ENCODE data around the gene TMEM255B.

The TMEM255B gene

DNA sequence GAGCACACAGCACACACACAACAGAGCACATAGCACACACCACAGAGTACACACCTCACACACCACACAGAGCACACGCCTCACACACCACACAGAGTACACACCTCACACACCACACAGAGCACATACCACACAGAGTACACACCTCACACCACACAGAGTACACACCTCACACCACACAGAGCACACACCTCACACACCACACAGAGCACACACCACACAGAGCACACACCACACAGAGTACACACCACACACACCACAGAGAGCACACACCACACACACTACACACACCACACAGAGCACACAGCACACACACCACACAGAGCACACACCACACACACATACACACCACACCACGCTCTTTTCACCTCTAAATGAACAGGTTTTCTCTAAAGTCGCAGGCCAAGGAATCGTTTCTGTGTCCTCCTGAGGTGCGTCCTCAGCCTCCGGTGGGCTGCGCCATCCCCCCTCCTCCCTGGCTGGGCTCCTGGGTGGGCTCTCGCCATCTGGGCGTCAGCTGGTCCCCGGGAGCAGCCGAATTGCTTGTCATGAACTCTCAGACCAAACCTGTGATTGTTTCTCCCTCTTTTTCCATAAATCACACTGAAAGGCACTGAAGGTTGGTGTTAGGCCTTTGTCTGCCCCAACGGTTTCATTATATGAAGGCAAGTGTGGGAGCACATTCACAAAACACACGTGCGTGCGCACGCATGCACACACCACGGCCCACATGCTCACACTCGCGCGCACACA lies 37.4 kb downstream of the TMEM255B start:
- no peak for TF ChIP-seq CTCF (IDR thresholded peaks at IDR 0.05; ENCODE audit: borderline replicate concordance, insufficient read depth, low read depth, low read length)
- H3K4me3 ChIP-seq (ENCODE audit: low read depth, low read length) = no peak overlapping the region

GRCh38 chr13:113796964-113797676 lies 38.1 kb downstream of the TMEM255B start:
- no peak overlapping the region for H3K4me3 ChIP-seq (ENCODE audit: low read depth, low read length)
- TF ChIP-seq CTCF (IDR thresholded peaks at IDR 0.05; ENCODE audit: borderline replicate concordance, insufficient read depth, low read depth, low read length) = no peak

DNA sequence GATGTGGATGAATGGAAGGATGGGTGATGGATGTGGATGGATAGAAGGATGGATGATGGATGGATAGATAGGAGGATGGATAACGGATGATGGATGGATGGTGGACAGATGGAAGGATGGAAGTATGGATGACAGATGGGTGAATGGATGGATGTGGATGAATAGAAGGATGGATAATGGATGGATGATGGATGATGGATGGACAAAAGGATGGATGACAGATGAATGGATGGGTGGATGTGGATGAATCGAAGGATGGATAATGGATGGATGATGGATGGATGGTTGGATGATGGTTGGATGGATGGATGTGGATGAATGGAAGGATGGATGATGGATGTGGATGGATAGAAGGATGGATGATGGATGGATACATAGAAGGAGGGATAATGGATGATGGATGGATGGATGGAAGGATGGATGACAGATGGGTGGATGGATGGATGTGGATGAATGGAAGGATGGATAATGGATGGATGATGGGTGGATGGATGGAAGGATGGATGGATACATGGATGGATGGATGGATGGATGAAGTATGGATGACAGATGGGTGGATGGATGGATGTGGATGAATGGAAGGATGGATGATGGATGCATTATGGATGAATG lies 39.3 kb downstream of the TMEM255B start:
- no peak for TF ChIP-seq CTCF (IDR thresholded peaks at IDR 0.05; ENCODE audit: borderline replicate concordance, insufficient read depth, low read depth, low read length)
- no peak overlapping the region for H3K4me3 ChIP-seq (ENCODE audit: low read depth, low read length)

DNA sequence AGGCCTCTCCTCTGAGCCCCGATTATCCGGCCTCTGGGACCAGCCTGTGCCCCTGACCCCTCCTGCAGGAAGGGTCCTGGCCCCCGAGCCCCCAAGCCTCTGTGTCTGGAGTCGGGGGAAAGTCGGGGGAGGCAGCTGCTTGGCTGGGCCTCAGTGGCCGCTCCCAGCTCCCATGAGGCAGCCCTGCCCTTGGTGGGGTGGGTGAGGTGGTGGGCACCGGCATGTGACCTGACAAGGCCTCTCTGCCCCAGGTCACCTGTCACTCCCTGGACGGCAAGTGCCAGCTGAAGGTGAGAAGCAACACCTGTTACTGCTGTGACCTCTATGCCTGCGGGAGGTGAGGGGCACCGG lies 41.5 kb downstream of the TMEM255B start:
- no peak overlapping the region for H3K4me3 ChIP-seq (ENCODE audit: low read depth, low read length)
- no peak for TF ChIP-seq CTCF (IDR thresholded peaks at IDR 0.05; ENCODE audit: borderline replicate concordance, insufficient read depth, low read depth, low read length)

GRCh38 chr13:113801289-113801961 lies 42.4 kb downstream of the TMEM255B start:
- H3K4me3 ChIP-seq (ENCODE audit: low read depth, low read length) = no peak overlapping the region
- TF ChIP-seq CTCF (IDR thresholded peaks at IDR 0.05; ENCODE audit: borderline replicate concordance, insufficient read depth, low read depth, low read length) = no peak

- no peak for TF ChIP-seq CTCF (IDR thresholded peaks at IDR 0.05; ENCODE audit: borderline replicate concordance, insufficient read depth, low read depth, low read length)
- no peak overlapping the region for H3K4me3 ChIP-seq (ENCODE audit: low read depth, low read length)
These were observed 43.1 kb downstream of the TMEM255B start for GRCh38 chr13:113802090-113802531.
